ENCODE data around the gene CABP1.

DNA sequence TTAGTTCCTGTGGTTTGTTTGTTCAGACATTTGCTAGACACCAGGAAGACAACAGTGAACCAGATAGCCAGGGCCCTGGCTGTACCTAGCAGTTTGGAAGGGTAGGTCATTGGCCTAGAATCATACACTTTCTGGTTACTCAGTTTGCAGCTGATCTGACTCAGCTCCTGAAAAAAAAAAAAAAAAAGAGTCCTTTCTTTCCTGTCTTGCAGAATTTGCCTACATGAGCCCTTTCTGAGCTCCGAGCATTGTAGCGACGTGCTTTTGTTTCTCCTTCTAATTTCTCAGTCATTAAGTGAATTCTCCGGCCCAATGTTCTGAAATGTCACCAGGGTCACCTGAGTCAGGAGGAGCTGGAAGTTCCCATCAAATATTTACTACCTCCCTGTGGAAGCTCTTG, 2.4 kb downstream of the CABP1 start:
- TF ChIP-seq, protein P1, sequence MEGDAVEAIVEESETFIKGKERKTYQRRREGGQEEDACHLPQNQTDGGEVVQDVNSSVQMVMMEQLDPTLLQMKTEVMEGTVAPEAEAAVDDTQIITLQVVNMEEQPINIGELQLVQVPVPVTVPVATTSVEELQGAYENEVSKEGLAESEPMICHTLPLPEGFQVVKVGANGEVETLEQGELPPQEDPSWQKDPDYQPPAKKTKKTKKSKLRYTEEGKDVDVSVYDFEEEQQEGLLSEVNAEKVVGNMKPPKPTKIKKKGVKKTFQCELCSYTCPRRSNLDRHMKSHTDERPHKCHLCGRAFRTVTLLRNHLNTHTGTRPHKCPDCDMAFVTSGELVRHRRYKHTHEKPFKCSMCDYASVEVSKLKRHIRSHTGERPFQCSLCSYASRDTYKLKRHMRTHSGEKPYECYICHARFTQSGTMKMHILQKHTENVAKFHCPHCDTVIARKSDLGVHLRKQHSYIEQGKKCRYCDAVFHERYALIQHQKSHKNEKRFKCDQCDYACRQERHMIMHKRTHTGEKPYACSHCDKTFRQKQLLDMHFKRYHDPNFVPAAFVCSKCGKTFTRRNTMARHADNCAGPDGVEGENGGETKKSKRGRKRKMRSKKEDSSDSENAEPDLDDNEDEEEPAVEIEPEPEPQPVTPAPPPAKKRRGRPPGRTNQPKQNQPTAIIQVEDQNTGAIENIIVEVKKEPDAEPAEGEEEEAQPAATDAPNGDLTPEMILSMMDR (IDR thresholded peaks at IDR 0.05) = no peak
- no peak for TF ChIP-seq POLR2AphosphoS5 (IDR thresholded peaks at IDR 0.05)
- no peak for TF ChIP-seq POLR2A (IDR thresholded peaks at IDR 0.05)
- TF ChIP-seq EP300 (IDR thresholded peaks at IDR 0.05; ENCODE audit: low read depth) = no peak
